Pulmonary artery endothelial cell (primary cell): ENCODE results near the gene CDH23. TPM values are rescaled to one million over a fixed set of nuclear protein-coding genes. Genes with fewer than 3 reads are reported as not detected.

Experiments used
- DNase-seq: peaks from one replicate; pipeline ENCODE4 v3.0.0-alpha.2; 2011; ENCODE audit warnings: low read depth, low spot score
- total RNA-seq: library from RNA; depleted of rRNA; stranded (reverse); fragments of >200 nt; gene quantifications from 2 replicates; pipeline ENCODE4 v1.2.3, GENCODE V29; 2014

Gene CDH23
- total RNA-seq, 1 donor from 2014 or later: 0.07 TPM

DNA sequence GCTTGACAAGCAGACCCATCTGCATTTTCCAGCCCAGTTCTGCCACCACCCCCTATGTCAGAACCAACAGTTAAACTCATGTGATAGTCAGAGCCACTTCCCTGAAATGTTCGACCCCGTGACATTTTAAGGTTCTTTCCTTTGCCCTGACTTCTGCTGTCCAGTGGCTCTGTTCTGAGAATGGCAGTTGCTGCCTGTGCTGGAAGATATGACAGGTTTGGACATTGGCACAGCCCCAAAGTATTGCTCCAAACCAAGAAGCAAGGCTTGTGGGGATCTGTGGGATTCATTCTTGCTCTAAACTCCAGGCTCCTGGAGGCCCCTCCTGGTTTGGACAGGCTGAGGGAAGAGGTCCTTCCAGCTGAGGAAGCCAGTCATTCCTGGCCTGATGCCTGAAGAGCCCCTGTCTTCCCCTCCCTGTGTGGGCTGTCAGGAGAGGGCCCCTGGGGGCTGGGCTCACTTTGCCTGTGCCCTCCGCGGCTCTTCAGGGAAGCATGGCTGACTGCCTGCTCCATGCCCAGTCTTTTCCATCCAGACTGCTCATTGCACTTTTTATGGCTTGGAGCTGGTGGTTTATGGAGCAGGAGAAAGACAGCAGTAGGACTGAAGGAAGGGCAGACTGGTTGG lies 138.0 kb downstream of the CDH23 start:
- DNase-seq: no peak

DNA sequence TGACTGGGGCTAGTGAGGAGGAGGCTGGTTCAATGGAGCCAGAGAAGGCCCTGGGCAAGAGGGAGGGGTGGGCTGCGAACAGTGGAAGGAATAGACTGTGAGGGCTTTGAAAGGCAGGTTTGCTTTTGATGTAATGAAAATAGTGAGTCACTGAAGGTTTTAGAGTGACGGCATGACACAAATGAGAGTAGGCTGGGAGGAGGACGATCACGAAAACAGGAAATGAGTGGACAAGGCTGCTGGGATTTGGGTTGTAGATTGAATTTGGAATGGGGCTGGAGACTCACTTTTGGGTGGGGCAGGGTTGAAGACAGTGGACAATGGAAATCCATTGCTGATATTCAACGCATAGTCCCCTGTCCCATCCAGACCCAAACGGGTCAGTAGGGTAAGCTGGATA lies 139.6 kb downstream of the CDH23 start:
- no peak for DNase-seq

DNA sequence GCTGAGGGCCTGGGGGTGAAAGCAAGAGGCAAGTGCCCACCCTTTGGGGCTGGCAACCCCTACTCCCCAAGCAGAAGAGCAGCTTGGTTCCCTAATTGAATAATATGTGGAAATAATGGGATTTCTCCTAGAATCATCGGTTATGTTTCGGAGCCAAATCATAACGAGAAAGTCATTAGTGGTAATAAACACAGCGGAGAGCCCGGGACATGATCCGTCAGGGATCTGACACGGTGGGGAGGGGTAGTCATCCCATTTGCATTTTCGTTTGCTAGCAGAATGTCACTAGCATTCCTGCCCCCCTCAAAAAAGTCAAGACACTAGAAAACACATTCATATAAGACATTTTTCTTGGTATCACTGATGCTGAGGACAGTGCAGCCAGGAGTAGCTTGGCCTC lies 140.4 kb downstream of the CDH23 start:
- DNase-seq: no peak

DNA sequence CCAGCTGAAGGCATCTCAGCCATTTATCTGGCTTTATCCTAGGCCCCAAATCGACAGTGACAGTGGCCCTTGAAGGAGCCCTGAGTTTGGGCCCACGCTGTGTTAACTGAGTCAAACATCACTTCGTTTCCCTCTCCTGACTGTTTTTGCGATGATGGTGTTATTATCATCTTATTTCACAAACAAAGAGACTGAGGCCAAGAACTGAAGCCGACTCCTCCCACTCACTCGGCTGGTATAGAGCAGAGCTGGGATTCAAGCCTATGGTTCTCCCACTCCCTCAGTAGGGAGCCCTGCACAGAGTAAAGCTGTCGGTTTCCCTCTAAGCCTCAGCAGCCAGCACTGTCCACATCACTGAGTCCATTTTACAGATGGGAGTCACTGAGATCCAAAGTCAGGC lies 141.0 kb downstream of the CDH23 start:
- no peak for DNase-seq

DNA sequence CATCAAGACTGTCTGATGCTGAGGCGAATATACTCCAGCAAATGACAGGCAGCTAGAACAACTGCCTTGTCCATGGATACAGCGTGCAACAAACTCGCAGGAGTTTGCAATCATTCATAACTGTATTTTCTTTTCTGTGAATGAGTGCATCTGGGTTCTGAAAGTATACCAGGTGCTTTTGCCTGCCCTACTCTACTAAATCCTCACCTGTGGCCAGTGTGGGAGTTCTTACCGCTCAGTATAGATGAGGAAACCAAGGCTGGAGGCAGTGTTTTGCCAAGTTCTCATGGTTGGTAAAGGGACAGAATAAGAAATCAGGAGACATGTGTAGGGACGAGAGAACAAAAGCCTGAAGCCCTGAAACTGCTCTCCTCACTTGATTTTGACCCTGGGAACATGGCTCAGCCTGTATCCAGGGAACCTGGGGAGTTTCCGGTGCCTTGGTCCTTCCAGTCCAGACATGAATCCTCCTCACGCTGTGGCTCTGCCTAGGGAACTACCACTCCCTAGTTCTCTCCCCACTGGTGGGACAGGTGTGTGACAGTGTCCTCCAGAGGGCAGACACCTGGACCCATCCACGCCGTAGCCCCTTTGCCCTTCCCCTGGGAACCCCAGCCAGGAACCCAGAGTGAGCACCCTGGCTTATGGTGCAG lies 142.0 kb downstream of the CDH23 start:
- no peak for DNase-seq

DNA sequence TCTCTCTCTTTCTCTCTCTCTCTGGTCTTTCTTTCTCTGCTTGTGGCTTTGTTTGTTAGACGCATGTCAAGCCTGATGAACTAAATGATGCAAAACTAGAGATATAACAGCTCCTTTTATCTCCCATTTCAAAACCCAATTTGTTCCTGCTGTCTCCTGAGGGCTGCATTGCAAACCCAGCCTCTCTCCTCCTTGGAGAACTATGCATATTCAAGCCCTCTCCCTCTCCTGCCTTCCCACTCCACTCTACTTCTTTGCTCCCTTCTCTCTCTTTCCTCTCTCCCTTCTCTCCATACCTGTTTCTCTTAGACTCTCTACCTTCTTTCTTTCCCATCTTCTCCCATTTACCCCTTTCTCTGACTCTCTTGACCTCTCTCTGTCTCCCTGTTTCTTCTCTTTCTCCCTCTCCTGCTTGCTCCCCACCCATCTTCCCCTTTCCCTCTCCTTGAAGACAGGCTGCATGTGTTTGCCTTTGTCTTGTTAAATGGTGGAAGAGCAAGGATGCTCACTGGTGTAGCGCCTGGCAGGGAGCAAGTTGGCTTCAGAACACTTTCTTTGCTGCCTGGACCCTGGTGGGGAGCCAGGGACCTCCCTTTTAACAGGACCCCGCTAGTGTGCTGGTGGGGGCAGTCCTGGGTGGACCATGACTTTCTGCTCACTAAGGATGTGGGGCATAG lies 142.9 kb downstream of the CDH23 start:
- DNase-seq: no peak

DNA sequence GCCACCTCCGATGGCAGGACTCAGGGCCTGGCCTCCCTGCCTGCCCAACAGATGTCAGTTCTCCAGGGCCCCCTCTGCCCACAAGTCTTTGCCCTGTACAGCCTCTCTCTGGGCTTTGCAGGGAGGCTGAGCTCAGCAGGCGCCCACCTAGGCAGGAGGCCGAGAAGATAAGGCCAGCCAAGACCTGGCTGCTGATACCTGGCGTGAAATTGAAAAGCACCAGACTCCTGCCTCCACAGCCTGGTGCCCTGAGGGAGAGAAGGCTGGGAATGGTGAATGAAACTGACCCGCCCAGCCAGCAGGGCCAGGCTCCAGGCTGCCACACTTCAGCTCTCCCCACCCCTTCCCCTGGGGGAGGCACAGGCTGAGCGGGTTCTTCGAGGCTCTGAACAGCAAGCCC lies 145.8 kb downstream of the CDH23 start:
- no peak for DNase-seq

DNA sequence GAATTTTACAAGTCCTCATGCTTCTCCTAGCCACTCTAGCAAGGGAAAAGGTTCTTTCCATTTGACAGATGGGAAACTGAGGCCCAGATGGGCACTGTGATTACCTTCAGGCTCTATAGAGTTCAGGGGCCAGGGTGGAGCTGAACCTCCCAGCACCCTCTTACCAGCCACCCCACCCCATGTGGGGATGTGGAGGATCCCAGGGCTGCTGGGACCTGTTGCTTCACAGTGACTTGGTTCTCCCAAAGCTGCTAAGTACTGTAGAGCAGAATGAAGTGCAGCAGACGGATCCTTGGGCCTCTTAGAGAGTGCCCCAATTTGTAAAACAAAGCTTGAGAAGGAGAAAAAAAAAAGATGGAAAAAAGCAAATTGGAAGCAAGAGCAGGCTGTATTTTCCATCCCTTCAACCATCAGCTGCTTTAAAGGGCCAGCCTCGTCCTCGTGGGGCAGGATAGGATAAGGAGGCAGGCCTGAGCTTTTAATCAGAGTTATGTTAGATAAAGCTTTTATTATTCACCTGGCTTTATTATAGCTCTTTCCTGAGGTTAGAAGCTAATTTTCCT lies 147.0 kb downstream of the CDH23 start:
- no peak for DNase-seq

DNA sequence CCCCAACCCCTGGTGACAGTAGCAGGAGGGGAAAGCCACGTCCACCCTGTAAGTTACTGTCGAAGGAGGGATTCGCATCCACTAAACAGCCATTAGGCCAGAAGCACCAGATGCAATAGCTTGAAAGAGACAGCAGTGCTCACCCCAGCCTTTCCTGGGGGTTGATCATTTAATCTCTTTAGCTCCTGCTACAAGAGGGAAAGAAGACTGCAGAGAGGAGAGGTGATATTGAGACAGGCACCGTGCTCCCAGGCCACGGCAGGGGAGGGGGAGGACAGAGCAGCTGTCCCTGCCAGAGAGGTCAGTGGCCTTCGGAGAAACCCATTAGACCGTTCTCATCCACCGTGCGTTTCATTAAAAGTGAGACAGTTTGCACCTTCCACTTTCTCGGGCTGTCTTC lies 148.3 kb downstream of the CDH23 start:
- DNase-seq: no peak

DNA sequence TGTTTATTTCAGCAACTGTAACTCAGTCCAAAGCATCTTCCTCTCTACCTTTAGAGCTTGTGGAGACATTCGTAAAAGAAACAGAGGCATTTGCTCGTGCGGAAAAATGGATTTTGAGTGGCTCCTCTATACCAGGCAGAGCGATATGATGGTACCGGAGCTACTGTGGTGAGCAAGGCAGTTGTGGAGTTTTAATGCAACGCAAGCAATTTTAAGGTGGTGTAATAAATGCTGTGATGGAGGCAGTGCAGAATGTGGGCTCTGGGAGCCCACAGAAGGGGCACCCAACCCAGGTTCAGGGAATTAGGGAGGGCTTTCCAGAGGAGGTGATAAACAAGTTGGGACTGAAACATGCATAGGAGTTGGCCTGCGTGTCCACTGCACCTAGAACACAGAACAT lies 149.5 kb downstream of the CDH23 start:
- DNase-seq: no peak

DNA sequence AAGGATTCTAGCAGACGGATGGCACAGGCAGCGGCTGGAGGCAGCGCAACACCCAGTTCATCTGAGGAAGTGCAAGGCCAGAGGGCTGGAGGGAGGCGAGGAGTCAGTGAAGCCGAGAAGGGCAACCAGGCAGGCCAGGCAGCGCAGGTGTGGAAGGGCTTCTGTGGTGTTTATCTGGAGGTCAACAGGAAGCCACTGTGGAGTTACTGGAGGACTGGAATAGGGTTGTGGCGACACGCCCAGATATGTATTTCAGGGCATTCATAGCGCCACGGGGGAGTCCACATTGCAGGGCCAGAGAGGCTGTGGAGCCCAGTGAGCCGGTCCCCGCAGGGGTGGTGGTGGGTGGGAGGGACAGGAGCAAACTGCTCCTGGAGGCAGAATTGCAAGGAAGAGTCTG lies 150.6 kb downstream of the CDH23 start:
- no peak for DNase-seq

DNA sequence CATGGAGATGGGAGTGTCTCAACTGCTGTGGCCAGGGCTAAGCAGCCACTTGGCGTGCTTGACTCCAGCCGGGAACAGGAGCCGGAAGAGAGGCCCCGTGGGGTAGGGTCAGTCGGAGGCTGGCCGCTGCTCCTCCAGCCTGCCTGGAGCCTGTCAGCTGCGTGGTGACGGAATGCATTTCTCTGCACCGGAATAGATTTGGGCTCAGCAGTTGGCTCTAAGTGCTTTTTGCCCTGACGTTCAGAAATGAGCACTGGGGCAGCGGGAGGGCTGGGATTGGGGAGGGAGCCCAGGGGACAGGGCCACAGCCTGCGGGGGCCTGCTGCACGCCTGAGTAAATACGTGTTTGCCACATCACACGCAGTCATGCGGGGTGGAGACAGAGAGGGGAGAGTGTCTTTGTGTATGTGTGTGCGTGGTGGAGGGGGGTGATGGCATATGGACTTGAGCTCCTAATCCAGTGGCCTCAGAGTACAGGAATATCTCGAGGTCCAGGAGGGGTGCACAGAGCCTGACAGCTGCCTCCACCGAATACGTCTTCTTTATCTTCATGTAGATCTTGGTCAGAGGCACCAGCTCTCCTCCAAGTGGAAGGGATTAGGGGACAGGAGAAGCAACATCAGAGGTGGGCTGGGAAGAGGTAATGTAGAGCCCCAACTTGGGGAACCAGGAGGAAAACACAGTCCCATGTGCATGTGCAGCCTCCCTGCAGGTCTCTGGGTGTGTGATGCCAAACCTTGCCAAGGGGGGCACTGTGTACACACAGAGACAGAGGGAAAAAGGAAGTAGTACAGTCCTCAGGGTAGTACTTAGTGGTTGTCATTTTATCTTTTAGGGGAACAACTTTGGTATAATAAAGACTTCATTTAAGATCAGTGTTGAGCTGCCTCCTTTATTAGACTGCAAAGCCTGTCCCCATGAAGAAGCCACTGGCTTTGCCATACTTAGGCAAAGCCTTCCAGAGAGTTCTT lies 151.4 kb downstream of the CDH23 start:
- no peak for DNase-seq

DNA sequence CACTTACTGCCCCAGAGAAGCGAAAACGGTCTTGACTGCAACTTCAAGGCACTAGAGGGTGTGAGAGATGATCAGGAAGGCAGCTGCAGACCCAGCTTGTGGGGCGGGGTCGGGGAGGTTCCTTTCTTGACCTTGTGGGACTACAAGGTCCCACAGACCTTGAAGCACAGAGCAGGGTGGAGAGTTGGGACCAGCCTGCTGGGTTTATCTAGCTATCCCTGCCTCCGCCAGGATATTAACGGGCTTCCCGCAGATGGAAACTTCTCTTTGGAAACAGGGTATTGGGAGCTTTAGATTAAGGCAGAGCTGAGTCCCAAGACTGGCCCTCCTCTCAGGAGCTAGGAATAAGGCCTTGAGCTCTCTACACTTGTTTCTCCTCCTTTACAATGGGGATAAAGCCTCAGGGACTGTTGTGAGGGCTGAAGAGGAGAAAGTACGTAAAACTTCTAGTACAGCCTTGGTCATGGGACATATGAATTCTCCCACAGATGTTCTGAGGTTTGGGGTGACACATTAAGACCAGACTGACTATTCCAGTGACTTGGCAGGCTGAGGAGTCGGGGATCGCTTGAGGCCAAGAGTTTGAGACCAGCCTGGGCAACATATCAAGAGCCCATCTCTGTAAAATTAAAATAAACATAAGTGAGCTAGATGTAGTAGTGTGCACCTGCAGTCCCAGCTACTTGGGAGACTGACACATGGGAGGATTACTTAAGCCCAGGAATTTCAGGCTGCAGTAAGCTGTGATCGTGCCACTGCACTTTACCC lies 153.2 kb downstream of the CDH23 start:
- no peak for DNase-seq

DNA sequence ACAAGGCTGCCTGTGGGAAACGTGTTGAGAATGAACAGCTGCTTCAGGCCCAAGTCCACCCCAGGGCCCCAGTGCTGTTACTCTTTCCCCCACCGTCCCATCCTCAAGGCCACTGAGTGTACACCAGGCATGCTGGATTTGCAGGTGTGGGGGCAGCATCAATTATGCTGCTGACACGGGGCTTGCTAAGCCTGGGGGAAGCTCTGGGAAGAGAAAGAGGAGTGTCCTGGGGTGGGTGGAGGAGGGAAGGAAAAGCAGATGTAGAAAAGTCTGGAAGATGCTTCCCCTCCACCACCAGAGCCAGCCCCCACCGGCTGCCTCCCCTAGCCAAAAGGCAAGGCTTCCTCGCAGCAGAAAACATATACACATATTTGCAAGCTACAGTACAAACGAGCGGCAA lies 153.9 kb downstream of the CDH23 start:
- no peak for DNase-seq

DNA sequence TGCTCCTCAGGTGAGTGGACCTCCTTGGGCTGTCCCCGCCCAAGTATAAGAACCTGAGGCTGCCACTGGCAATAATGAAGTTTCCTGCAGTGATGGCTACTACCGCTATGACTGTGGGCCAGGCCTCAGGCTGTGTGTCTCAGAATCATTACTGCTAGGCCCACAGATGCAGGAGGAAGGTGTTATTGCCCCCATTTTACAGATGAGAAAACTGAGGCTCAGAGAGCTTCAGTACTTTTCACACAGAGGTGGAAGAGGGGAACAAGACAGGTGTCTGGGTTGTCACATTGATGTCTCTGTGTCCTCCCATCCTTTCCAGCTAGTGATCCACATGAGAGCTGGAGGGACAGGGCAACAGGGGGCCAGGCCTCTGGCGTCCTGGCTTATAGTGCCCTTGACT lies 155.2 kb downstream of the CDH23 start:
- no peak for DNase-seq

DNA sequence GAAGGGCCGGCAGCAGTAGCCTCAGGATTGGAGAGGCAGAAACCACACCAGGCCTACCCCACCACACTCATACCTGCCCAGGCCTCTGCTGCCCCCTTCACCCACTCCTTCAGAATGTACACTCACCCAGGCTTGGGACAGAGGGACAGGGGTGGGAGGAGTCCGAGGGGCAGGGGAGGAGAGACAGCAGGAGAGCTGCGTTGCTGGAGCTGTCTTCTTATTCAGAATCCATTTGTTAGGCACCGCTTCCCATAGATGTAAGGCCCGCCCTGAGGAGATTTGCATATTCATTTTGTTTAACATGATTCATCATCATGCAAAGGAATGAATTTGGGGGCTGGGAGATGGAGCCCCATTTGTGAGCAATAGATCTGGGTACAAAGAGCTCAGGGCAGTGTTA lies 156.7 kb downstream of the CDH23 start:
- no peak for DNase-seq

DNA sequence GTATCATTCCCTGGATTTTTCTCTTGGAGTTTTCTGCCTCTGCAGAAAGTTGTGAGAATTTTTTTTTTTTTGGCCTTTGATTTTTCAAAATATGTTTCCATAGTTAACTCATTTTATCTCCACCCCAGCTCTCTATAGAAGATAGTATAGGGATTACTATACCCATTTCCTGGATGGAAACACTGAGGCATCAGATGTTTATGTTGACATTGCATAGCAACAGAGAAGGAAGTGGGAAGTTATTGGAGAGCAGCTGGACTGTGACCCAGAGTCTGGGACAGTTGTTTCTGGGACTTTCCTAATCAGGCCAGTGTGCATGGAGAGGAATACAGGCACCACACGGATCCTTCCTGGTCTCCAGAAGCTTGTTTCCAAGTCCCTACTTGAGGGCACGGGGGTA lies 158.0 kb downstream of the CDH23 start:
- no peak for DNase-seq

DNA sequence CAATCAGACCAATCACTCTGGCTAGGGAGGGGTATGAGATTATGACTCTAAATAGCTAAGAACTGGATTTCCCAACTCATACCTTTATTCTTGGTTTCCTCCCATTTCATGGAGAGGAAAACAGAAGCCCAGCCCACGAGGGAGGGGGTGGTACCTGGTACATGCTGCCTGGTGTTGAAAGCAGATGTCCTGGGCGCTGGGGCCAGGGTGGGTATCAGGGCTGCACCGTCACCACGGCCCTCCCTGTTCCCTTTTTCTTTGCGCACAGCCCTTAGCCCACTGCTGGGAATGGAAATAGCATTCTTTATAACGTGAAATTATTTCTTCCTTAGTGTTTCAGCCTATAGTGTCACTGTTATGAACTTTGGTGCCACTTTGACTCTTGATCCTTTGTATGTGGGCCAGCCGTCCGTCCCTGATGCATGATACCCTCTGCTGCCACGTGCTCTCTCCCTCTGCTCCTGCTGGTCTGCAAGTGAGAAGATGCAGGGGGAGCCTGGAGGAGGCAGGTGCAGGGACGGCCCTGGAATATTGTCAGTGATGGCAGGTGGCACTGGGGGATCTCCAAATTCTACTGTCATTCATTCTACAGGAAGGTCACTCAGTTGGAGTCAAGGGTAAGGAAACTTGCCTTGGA lies 158.5 kb downstream of the CDH23 start:
- DNase-seq: no peak

DNA sequence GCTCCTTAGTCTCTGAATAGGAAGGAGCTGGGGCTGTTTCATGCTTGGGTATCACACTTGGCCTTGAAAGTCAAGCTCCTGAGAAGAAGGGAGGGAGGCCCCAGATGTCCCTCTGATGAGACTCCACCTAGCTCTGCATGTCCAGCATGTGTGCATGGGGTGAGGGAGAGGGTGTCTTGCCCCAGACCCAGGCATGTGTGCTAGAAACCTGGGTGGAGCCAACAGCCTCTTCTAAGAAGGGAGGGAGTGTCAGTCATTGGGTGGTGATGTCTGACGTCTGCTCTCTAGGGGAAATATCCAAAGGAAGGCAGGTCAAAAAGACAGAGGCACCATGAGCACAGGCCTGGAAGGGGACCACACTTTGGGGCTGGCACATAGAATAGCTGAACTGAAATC lies 159.0 kb downstream of the CDH23 start:
- no peak for DNase-seq

DNA sequence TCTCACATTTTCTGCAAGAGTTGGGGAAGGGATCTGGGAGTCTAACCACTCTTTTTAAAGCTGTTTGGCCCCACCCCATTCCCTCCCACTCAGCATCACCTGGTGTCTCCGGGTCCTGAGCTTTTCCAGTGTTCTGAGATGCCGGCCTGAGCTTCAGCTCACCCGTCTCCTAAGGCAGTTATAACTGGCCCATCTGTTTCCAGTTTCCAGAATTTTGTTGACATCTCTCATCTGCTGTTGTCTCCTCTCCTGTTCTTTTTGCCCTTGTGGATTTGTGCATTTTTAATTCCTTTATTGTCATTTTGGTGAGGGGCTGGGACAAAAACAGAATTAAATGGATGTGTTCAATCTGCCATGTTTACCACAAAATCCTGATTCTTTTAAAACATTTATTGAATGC lies 162.3 kb downstream of the CDH23 start:
- no peak for DNase-seq
